HG03025 (cell line): Measurements from ENCODE around the gene SORL1.
"Not testable (repeated sequence)": the region's sequence is repeated elsewhere in the genome, so short reads cannot be mapped to it uniquely, and the experiment has no call there.

Source experiments
- ATAC-seq: cut with Tn5 transposase; IDR thresholded peaks from one replicate; pipeline ENCODE4 v1.9.1; 2021; ENCODE audit warnings: mild to moderate bottlenecking, moderate library complexity; ENCODE audit not compliant: unreplicated experiment, low FRiP score

SORL1 gene

GRCh38 chr11:121611242-121611641 is 159.1 kb downstream of the SORL1 start:
- ATAC-seq = no peak

GRCh38 chr11:121613724-121614123 is 161.6 kb downstream of the SORL1 start:
- no peak for ATAC-seq

GRCh38 chr11:121614636-121615240 is 162.6 kb downstream of the SORL1 start:
- ATAC-seq = no peak

GRCh38 chr11:121615501-121615900 is 163.4 kb downstream of the SORL1 start:
- ATAC-seq = no peak

- no peak for ATAC-seq
These were observed 166.4 kb downstream of the SORL1 start for GRCh38 chr11:121618516-121618915.

GRCh38 chr11:121625777-121626506 is 173.8 kb downstream of the SORL1 start:
- no peak for ATAC-seq

- ATAC-seq = no peak
These were observed 174.4 kb downstream of the SORL1 start for GRCh38 chr11:121626507-121626875.

- ATAC-seq = no peak
These were observed 174.9 kb downstream of the SORL1 start for GRCh38 chr11:121626980-121627379.

- no peak for ATAC-seq
These were observed 177.9 kb downstream of the SORL1 start for GRCh38 chr11:121630041-121630440.

- no peak for ATAC-seq
These were observed 179.3 kb downstream of the SORL1 start for GRCh38 chr11:121631456-121631855.

- no peak for ATAC-seq
These were observed 182.2 kb downstream of the SORL1 start for GRCh38 chr11:121634273-121634672.

GRCh38 chr11:121634889-121635288 is 182.8 kb downstream of the SORL1 start:
- ATAC-seq = no peak

GRCh38 chr11:121636081-121636799 is 184.1 kb downstream of the SORL1 start:
- ATAC-seq = no peak

- no peak for ATAC-seq
These were observed 184.7 kb downstream of the SORL1 start for GRCh38 chr11:121636800-121637176.

GRCh38 chr11:121637587-121637986 is 185.5 kb downstream of the SORL1 start:
- ATAC-seq = not testable (repeated sequence)

- ATAC-seq = no peak
These were observed 191.5 kb downstream of the SORL1 start for GRCh38 chr11:121643479-121644186.

- ATAC-seq = no peak
These were observed 192.0 kb downstream of the SORL1 start for GRCh38 chr11:121644187-121644512.

- no peak for ATAC-seq
These were observed 192.9 kb downstream of the SORL1 start for GRCh38 chr11:121645001-121645400.

GRCh38 chr11:121645596-121645995 is 193.5 kb downstream of the SORL1 start:
- ATAC-seq = no peak

- no peak for ATAC-seq
These were observed 196.2 kb downstream of the SORL1 start for GRCh38 chr11:121648306-121648705.

GRCh38 chr11:121649798-121650197 is 197.7 kb downstream of the SORL1 start:
- ATAC-seq = no peak
